ENCODE data around the gene SSBP4. TPM values are rescaled to one million over a fixed set of nuclear protein-coding genes. Genes with fewer than 3 reads are reported as not detected.

SSBP4 gene
- total RNA-seq, 1 experiment from 2014 or later, result 46.1 TPM

- no peak overlapping the region for H3K4me3 Mint-ChIP-seq
- H3K79me1 ChIP-seq (ENCODE audit: insufficient read depth, low read depth, low read length, poor library complexity, severe bottlenecking), result peaks cover 2% of the 10 kb centered on the region
- peak overlapping the region; percentile 32 to 85 (median 38); a peak in 4 of 7 replicates for H3K27ac Mint-ChIP-seq
- no peaks in the 10 kb centered on the region for H3K23me2 ChIP-seq (ENCODE audit: insufficient read length, low read depth, low read length, poor library complexity, severe bottlenecking)
- no peak overlapping the region; the same call in 1 of the 2 replicates for H3K14ac ChIP-seq (ENCODE audit: insufficient read depth, low read length)
- no peak overlapping the region for H3T11ph ChIP-seq (ENCODE audit: low read length)
- no peak overlapping the region for H4K5ac ChIP-seq (ENCODE audit: insufficient read length, low read depth, low read length)
- H2AFZ ChIP-seq (ENCODE audit: low read length), result no peak overlapping the region
- no peak overlapping the region for H3K4me2 ChIP-seq (ENCODE audit: insufficient read depth, insufficient read length, low read length)
- H3K27ac ChIP-seq (ENCODE audit: insufficient read length, low read depth, low read length), result no peak overlapping the region
- no peak overlapping the region for H3K23ac ChIP-seq (ENCODE audit: insufficient read length, low read depth, low read length)
- H4K91ac ChIP-seq (ENCODE audit: insufficient read length, low read depth, low read length), result no peak overlapping the region
- H2AK5ac ChIP-seq (ENCODE audit: insufficient read length, low read length), result no peak overlapping the region
- H2BK120ac ChIP-seq (ENCODE audit: low read depth, low read length, poor library complexity, severe bottlenecking), result no peak overlapping the region
- no peaks in the 10 kb centered on the region for H3K27me3 Mint-ChIP-seq (ENCODE audit: low read depth)
- no peak overlapping the region for H4K8ac ChIP-seq (replicated peaks; ENCODE audit: insufficient read length, low read depth, low read length)
- TF ChIP-seq CTCF (conservative IDR thresholded peaks at IDR 0.05), result no peak
- DNase-seq, result no peak
- peaks cover 0 to 2% (median 0%) of the 10 kb centered on the region in 3 experiments; a peak in 1 of 7 replicates for H3K36me3 Mint-ChIP-seq (ENCODE audit: insufficient read depth in 1 of 3, low read depth in 3 of 3)
- H2BK5ac ChIP-seq (ENCODE audit: insufficient read length, low read length), result no peak overlapping the region
- peaks cover 22 to 25% of the 10 kb centered on the region in 2 experiments for H3K4me1 Mint-ChIP-seq
- H2BK15ac ChIP-seq (ENCODE audit: low read depth, low read length), result no peak overlapping the region
- no peaks in the 10 kb centered on the region for H3K9me3 ChIP-seq (ENCODE audit: control insufficient read depth, low read depth, low read length)
- H3K79me2 ChIP-seq (ENCODE audit: insufficient read depth, low read length), result no peaks in the 10 kb centered on the region; the same call in 1 of the 2 replicates
- no peak overlapping the region for H3K4ac ChIP-seq (ENCODE audit: low read depth, low read length)
- no peak overlapping the region for H3K9ac ChIP-seq (ENCODE audit: extremely low read depth, insufficient read length, low read length)
- no peaks in the 10 kb centered on the region for H4K20me1 ChIP-seq (ENCODE audit: control insufficient read depth, insufficient read depth, insufficient read length)
- H3K9me3 Mint-ChIP-seq, result no peaks in the 10 kb centered on the region
- H3K27me3 ChIP-seq (ENCODE audit: insufficient read depth, low read length), result no peaks in the 10 kb centered on the region
- no peak overlapping the region for H3K56ac ChIP-seq (ENCODE audit: insufficient read length, low read depth, low read length)
- WGBS (ENCODE audit: extremely low coverage, insufficient read length, low lambda C conversion rate), result no CpG with 5 or more reads among the region's 19 CpGs
- H3K4me1 ChIP-seq (ENCODE audit: insufficient read depth, low read length), result no peaks in the 10 kb centered on the region; the same call in 1 of the 2 replicates
- H3K18ac ChIP-seq (ENCODE audit: insufficient read length, low read depth, low read length), result no peak overlapping the region
- no peak overlapping the region for H2BK12ac ChIP-seq (ENCODE audit: insufficient read length, low read depth, low read length)
- H2BK20ac ChIP-seq (ENCODE audit: low read depth, low read length, poor library complexity, severe bottlenecking), result no peak overlapping the region
These were observed 56.6 kb downstream of the SSBP4 start for GRCh38 chr19:18475762-18476331.

All from H9 (cell line).